Ascending aorta (tissue), 2 donors: ENCODE results near the gene LHX4. TPM values are rescaled to one million over a fixed set of nuclear protein-coding genes. Genes with fewer than 3 reads are reported as not detected.

Source experiments
- DNase-seq, 2 donors: peaks; one replicate each; pipeline ENCODE4 v3.0.0-alpha.2; 2019; ENCODE audit warnings: low spot score in 2 of 2
- H3K27ac ChIP-seq, 2 donors: fragments of 200-600 bp; sonication (generic); one replicate each; pipeline ENCODE4 v1.5.1; 2016 to 2017; ENCODE audit warnings: mild to moderate bottlenecking in 1 of 2
- H3K27me3 ChIP-seq: fragments of 200-600 bp; sonication (generic); one replicate; pipeline ENCODE4 v1.5.1; 2017
- H3K36me3 ChIP-seq, 2 donors: fragments of 200-600 bp; sonication (generic); one replicate each; pipeline ENCODE4 v1.5.1; 2016
- H3K4me1 ChIP-seq, 2 donors: fragments of 200-600 bp; sonication (generic); one replicate each; pipeline ENCODE4 v1.5.1; 2016 to 2017; ENCODE audit warnings: mild to moderate bottlenecking in 1 of 2
- H3K4me3 ChIP-seq, 2 donors: fragments of 200-600 bp; sonication (generic); one replicate each; pipeline ENCODE4 v1.5.1; 2016 to 2017; ENCODE audit warnings: mild to moderate bottlenecking in 1 of 2
- H3K9me3 ChIP-seq, 2 donors: fragments of 200-600 bp; sonication (generic); one replicate each; pipeline ENCODE4 v1.5.1; 2016
- CTCF ChIP-seq, 3 experiments: fragments of 200-600 bp in 2 of 3; fragments of 450-650 bp in 1 of 3; sonication (generic) in 2 of 3; IDR thresholded peaks; one replicate each; pipeline ENCODE4 v1.5.1; 2016 to 2019; ENCODE audit warnings: antibody characterized with exemption in 3 of 3, mild to moderate bottlenecking in 1 of 3, moderate library complexity in 1 of 3
- intact Hi-C: fragments of 100-400 bp; cut with DNase I; formaldehyde crosslinking; loops from one replicate; pipeline ENCODE4 v1.15.1; 2023
- total RNA-seq: library from RNA; depleted of rRNA; stranded (reverse); fragments of >200 nt; gene quantifications from one replicate; pipeline ENCODE4 v1.1.0, GENCODE V29; 2016

The LHX4 gene
- total RNA-seq, 1 donor from 2014 or later, result not detected

DNA sequence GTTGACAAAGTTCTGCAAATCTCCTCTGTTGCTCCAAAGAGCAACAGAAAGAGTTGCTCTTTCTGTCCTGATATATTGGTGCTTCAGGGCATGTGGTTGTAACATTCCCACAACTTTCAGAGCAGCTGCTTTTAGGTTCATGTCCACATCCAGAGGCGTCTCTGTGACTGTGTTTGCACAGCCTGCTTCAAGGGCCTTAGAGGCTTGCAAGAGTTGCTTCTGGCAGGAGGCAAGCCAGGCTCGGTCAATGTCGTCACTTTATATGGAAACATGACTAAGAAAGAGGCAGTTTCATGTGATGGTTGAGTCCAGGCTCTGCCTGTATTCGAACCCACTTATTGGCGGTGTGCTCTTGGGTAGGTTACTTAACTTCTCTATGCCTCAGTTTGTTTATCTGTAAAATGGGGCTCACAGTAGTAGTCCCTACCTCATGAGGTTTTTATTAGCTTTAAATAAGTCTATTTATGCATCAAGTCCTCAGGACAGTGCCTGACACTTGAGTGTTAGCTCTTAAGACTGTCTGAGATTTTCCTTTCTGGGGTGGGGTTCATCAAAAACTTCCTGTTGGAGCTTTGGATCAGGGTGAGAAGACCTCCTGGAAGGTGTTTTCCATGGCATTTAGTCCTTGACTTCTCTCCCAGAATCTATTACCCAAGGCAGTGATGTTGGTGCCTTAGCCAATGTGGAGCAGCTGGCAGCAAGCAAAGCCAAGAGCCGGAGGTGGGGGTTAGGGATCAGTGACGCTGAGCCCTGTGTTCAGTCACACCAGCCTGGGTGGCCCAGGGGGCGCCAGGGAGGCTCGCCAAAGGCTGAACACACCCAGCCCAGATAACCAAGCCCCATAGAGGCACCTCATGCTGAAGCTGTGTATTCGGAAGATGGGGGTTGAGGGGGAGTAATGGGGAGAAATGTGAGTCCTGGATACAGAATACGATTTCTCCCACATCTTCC is 18.9 kb downstream of the LHX4 start:
- TF ChIP-seq CTCF (IDR thresholded peaks at IDR 0.05), result no peak
- H3K27me3 ChIP-seq, result no peaks in the 10 kb centered on the region
- intact Hi-C loops, result no loop called here
- no peaks in the 10 kb centered on the region for H3K9me3 ChIP-seq
- H3K4me3 ChIP-seq, result no peak overlapping the region
- H3K36me3 ChIP-seq, result no peaks in the 10 kb centered on the region
- no peak for DNase-seq
- H3K27ac ChIP-seq, result no peak overlapping the region
- H3K4me1 ChIP-seq, result no peaks in the 10 kb centered on the region

- no peak for DNase-seq
- intact Hi-C loops, result no loop called here
- H3K4me1 ChIP-seq, result no peaks in the 10 kb centered on the region
- H3K4me3 ChIP-seq, result no peak overlapping the region
- no peaks in the 10 kb centered on the region for H3K9me3 ChIP-seq
- H3K27ac ChIP-seq, result no peak overlapping the region
- no peak for TF ChIP-seq CTCF (IDR thresholded peaks at IDR 0.05)
- H3K27me3 ChIP-seq, result peaks cover 3% of the 10 kb centered on the region
- no peaks in the 10 kb centered on the region for H3K36me3 ChIP-seq
These were observed 19.8 kb downstream of the LHX4 start for GRCh38 chr1:180249725-180250498.

DNA sequence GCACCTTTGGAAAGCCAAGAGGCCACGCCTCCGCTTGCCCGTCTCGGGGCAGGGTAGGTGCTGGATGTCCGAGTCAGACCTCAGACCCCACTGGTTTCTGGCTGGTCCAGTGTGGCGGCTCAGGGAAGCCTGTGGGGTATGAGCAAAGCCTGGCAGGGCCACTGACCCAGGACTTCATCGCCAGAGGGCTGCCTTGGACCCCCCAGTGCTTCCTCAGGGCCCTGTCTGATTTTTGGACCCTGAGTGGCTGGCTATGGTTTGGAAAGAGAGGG is 20.4 kb downstream of the LHX4 start:
- Histone ChIP-seq H3K4me1 (no peaks in the 10 kb centered on the region), H3K9me3 (no peaks in the 10 kb centered on the region), H3K27ac (no peak overlapping the region), H3K36me3 (no peaks in the 10 kb centered on the region), H3K27me3 (peaks cover 8% of the 10 kb centered on the region), H3K4me3 (no peak overlapping the region)
- intact Hi-C loops, result no loop called here
- DNase-seq, result no peak
- TF ChIP-seq CTCF (IDR thresholded peaks at IDR 0.05), result no peak

DNA sequence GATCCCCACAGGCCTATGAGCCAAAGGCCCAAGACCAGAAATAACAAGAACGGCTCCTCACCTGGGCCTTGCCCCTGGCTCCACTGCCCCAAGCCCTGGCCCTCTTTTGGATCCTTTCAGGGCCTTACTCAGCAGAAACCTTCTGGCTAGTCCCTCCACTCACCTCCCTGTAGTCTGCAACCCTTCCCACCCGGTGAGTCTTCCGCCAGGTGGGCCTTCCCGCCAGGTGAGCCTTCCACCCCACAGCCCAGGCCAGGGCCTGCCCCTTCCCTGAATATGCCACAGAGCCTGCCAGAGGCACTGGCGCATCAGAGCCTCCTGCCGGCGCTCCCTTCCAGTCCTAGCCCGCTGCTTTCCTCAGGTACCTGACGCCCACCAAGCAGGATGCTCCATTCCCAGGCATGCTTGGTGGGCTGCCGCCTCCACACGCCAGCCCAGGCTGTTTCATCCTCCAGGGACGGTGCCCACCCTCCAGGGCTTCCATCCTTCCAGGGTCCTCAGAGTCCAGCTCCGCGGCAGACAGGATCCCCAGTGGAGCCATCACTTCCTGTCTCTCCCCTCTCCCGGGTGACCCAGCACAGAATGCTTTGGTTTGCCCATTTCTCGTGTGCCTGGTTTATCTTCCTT is 20.9 kb downstream of the LHX4 start:
- intact Hi-C loops, result no loop called here
- no peaks in the 10 kb centered on the region for H3K9me3 ChIP-seq
- peaks cover 10% of the 10 kb centered on the region for H3K27me3 ChIP-seq
- H3K4me3 ChIP-seq, result no peak overlapping the region
- H3K36me3 ChIP-seq, result no peaks in the 10 kb centered on the region
- no peaks in the 10 kb centered on the region for H3K4me1 ChIP-seq
- H3K27ac ChIP-seq, result no peak overlapping the region
- DNase-seq, result no peak
- TF ChIP-seq CTCF (IDR thresholded peaks at IDR 0.05), result no peak

DNA sequence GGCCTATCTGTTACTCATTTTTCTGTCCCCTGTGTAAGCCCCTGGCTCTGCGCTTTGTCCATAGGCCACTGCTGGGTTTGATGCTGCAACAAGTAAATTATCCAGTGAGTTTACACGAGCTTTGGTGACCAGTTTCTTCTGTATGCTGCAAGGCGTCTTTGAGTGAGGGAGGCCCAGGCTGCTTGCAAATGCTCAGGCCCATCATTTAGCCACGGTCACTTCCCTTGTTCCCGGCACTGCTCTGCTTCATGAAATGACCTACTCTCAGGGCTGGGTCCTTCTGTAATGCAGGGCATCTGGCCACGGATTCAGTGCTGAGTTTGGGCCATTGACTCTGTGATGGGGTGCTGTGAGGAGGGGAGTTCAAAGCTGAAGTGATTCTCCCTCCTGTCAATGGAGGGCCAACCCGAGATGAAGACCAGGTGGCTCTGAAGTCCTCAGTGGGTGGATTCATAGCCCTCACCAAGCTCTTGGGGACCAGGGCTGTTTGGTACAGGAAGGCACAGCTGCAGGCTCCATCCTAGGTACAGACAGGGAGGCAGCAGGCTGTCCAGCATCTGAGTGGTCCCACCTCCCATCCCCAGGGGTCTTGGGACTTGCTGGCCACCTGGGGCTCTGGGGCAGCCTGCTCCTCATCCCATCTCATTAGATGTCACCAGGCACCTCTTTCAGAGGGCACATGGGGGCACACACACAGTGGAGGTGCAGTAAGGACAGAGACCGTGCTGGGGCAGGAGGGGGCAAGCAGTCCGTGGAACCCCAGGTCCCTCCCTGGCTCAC is 21.7 kb downstream of the LHX4 start:
- H3K4me1 ChIP-seq, result no peaks in the 10 kb centered on the region
- intact Hi-C loops, result loop anchor here (2.0 kb wide), 1 partner anchor 229 kb away; no protein-coding TSS in a partner anchor
- H3K27ac ChIP-seq, result no peak overlapping the region
- no peak for TF ChIP-seq CTCF (IDR thresholded peaks at IDR 0.05)
- H3K27me3 ChIP-seq, result peaks cover 10% of the 10 kb centered on the region
- no peak for DNase-seq
- H3K4me3 ChIP-seq, result no peak overlapping the region
- H3K36me3 ChIP-seq, result no peaks in the 10 kb centered on the region
- no peaks in the 10 kb centered on the region for H3K9me3 ChIP-seq
